Pericardium fibroblast (primary cell): Measurements from ENCODE around the gene TGFB3. TPM values are rescaled to one million over a fixed set of nuclear protein-coding genes. Genes with fewer than 3 reads are reported as not detected.

Experiments
- total RNA-seq: library from RNA; depleted of rRNA; stranded (reverse); fragments of >200 nt; gene quantifications from 2 replicates; pipeline ENCODE4 v1.2.3, GENCODE V29; 2015

Gene TGFB3
- total RNA-seq = 10.2 and 11.0 TPM in 2 replicates

DNA sequence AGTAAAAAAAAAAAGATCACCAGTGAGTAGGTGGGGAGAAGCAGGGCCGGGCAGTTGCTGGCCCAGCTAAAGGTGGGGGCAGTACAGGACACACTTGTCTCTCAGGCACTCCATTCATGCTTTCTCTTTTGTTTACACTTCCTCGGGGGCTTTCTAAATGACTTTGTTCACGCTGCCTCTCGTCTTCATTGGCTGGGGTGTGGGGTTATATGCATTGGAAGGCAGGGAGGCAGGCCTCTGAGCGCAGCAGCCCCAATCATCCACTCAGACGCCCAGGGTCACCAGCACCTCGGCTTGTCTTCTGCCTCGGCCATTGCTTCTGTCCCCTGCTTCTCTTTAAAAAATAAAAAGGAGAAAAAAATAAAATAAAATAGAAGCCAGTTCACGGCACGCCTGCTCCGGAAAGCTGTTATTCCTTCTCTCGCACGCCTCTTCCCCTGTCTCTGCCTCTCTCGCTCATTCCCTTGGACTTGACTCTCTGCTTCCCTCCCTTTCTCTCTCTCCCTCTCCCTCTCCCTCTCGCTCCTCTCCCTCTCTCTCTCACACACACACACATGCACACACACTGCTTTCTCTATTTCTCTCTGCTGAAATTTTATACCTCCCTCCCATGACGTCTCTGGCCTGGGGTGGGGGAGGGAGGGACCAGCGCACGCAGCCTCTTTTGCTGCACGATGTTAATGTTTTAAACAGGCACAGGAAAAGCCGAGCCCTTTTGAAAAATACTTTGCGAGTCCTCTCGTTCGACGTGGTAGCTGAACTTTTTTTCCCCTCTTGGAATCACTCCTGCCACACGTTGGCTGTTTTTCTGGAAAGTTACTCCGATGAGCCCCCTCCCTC lies at the start of gene TGFB3:
TGFB3 (minus strand) TSS at position 570 of the 840 bp plus-strand sequence. CDS start 1,102 bp downstream, outside the sequence.

GRCh38 chr14:75985618-75986438 lies 4.0 kb upstream of the TGFB3 start, which contains the start of gene IFT43:
Gene IFT43 (plus strand): TSS chr14:75985763. CDS start chr14:75985787, 24 bp downstream.

Other genes with a start within 250 kb of the TGFB3 start
- gene IFT43, start 3.8 kb upstream of the TGFB3 start, total RNA-seq = 35.9 and 47.1 TPM in 2 replicates
- gene GPATCH2L, start 169.9 kb upstream of the TGFB3 start, total RNA-seq = 18.8 and 23.9 TPM in 2 replicates